Inflammatory macrophage (primary cell): ENCODE data around the gene CDH11.

ENCODE experiments used
- DNase-seq, 2 donors: peaks; one replicate each; pipeline ENCODE4 v3.0.0-alpha.2; 2020 to 2022
- total RNA-seq, 18 experiments: gene quantifications; one replicate each; lab custom pipeline; 2026; ENCODE audit warnings: mixed read lengths in 6 of 18, inconsistent platforms in 2 of 18; lab: John Stamatoyannopoulos, UW

CDH11 gene, protein sequence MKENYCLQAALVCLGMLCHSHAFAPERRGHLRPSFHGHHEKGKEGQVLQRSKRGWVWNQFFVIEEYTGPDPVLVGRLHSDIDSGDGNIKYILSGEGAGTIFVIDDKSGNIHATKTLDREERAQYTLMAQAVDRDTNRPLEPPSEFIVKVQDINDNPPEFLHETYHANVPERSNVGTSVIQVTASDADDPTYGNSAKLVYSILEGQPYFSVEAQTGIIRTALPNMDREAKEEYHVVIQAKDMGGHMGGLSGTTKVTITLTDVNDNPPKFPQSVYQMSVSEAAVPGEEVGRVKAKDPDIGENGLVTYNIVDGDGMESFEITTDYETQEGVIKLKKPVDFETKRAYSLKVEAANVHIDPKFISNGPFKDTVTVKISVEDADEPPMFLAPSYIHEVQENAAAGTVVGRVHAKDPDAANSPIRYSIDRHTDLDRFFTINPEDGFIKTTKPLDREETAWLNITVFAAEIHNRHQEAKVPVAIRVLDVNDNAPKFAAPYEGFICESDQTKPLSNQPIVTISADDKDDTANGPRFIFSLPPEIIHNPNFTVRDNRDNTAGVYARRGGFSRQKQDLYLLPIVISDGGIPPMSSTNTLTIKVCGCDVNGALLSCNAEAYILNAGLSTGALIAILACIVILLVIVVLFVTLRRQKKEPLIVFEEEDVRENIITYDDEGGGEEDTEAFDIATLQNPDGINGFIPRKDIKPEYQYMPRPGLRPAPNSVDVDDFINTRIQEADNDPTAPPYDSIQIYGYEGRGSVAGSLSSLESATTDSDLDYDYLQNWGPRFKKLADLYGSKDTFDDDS
- 0 to 0.31 (median 0.07) reads per million in 18 experiments for total RNA-seq

DNA sequence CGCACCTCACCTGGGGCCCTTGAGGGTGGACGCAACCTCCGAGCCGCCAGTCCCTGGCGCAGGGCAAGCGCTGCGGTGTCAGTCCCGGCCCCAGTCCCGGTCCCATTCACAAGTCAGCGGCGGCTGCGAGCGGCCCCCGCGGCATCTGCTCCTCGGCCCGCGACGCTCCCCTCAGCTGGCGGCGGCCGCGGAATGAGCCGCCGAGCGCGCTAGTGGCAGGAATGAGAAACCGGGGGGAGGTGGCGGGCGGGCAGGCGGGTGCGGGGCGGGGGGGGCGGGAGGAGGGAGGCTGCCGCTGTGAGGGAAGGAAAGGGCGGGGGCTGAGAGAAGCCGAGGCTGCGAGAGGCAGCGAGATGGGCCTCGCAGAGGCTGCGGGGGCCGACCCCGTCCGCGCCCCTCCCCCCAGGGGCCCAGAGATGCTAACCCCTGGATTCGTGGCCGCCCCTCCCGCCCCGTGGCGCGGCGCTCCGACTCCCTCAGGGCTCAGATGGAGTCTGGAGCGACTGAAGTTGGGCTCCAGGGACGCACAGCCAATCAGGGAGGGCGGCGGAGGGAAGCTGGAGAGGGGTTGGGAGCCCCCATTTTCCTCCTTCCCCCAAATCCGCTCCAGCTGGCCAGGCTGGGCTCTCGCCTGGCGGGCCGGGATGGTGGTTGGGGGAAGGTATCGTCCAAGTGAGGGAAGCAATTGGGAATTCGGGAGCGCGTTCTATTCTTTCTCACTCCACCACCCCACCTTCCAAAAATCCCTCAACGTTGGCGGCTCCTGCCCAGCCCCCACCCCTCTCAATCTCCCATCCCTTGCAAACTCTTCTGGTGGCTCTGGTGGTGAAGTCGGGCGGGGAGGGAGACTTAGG, at the start of gene CDH11:
Gene CDH11, minus strand, starts transcription at position 194 of the 854 bp plus-strand sequence. CDS start 117,194 bp downstream, outside the sequence.
- no peak for DNase-seq

DNA sequence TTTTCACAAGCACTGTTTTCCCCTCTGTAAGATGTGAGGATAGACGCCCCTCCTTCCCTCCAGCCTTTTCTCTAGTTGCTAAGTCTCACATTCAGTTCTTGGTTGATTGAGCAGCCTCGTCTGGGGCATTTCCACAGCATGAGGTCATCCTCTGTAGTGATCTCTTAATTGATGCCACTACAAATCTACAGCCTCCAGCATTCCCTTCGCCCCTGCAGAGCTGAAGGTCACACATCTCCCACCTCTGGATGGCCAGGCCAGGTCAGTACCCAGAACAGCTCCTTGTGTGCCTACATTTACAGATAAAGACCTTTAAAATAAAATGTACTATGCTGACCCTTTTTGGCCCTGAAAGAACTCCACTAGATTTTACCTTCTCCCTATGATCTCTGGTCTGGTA, 32.5 kb upstream of the CDH11 start:
- no peak for DNase-seq

DNA sequence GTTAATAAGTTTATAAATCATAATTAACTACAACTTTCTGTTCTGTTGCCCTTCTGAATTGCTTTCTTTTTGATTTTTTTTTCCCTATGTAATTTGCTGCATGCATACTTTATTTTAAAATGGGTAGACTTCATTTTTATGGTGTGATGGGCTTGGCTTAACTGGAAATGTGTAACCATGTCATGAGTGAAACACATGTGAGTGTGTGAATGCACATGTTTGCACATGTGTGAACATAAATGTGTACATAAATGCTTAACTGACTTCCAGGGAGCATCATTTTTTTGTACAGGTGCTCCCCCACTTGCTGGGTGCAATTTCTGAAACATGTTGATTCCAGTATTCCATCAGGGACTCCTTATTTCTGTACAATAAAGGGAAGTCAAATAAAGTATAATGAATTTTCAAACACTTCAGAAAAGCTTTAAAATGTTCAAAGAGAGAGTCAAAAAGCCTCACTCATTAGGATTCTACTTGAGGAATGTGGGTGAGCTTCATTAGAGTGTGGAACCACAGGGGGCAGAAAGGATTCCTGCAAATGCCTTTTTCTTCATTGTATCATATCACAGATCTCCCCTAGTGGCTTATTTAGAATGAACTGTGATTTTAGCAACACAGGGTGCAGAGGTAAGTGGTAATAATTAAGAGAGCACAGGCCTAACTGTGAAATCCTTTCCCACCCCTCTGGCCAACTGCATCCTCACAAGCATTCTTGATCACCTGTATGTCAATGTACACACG, 31.7 kb upstream of the CDH11 start:
- DNase-seq: no peak

DNA sequence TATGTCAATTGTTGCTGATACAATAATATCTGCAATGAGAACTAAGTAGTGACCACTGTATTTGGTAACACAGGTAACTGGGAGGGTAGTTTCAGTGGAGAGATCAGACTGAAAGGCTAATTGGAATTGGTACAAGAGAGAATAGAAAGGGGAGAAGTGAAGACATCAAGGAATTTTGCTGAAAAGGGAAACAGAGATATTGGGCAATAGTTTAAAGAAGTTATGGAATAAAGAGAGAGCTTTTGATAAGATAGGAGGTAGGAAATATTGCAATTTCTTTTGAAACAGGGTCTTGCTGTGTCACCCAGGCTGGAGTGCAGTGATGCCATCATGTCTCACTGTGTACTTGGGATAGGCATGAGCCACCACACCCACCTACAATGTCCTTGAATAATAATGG, 26.9 kb upstream of the CDH11 start:
- no peak for DNase-seq

DNA sequence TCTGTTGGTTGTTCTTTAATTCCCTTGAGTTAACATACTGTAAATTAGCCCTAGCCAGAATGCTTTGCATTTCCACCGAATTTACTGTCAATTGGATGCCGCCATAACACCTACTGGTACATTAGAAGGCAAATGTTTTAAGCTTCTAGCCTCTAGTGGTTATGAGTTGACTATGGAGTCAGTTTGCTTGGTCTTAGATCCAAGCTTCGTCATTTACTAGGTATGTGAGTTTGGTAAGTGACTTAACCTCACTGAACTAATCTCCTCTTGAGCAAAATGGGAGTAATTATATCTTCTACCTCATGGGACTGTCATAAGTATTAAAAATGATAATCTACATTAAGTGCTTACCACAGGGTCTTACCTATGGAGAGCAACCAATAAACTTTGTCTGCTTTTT, 20.4 kb upstream of the CDH11 start:
- DNase-seq: no peak

DNA sequence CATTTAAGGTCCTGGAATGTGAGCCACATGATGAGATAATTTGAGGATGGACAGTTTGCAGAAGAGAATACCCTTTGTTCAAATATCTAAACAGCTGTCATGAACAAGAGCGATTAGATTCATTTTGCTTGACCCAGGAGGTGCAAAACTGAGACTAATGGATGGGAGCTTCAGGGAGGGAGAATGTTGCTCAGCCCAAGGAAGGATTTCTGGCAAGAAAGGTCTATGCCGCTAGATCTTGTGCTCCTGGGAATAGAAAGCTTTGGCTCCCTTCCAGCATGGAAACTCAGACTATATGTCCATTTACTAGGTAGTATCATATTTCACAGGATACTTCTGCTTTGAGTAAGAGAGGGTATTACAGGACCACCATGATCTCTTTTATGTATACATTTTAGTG, 14.8 kb upstream of the CDH11 start:
- DNase-seq: no peak

DNA sequence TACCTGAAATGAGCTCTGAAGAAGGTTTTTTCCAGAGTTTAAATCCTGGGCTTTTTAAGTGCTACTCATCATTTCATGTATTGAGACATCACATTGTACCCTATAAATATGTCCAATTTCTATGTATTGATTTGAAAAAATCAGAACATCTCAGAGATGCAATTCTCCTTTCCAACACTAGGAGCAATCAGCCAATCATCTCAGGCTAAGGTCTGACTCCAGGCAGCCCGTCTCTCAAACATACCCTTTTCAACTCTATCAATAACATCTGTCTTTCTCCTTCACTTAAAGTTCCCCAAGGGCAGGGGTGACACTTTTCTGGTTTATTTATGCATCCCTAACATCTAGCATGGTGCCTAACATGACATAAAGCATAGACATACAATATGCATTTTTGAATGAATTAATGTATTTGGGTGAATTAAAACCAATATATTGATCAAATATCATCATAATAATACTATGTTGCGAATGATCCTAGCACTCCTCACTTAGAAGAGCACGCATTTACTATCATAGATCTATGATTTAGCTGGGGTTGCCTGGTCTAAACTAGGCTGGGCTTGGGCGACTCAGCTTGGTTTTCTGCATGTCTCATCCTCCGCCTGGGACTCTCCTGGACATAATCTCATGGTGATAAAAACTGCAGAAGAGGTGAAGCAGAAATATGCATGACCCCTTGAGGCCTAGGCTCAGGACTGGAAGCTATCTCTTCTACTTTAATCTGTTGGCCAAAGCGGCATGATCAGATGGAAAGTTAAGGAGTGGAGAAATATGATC, 5.2 kb upstream of the CDH11 start:
- DNase-seq: no peak

DNA sequence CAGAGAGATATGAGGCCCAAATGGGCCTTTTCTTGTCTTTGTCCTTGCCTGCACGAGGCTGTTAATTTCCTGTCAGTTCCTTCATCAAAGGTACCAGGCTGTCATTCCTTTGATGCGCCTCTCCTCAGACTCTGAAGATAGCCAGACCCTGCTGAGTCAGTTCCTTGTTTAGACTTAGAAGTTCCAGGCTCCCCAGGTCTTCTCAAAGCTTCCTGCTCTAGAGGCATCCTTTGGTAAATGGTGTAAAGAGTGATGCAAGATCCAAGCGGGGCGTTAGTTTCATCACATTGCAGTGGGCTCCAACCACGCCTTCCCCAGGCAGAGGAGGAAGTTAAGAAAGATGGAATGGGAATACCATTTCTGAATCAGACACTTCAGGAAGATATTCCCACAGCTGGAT, 4.0 kb upstream of the CDH11 start:
- no peak for DNase-seq

DNA sequence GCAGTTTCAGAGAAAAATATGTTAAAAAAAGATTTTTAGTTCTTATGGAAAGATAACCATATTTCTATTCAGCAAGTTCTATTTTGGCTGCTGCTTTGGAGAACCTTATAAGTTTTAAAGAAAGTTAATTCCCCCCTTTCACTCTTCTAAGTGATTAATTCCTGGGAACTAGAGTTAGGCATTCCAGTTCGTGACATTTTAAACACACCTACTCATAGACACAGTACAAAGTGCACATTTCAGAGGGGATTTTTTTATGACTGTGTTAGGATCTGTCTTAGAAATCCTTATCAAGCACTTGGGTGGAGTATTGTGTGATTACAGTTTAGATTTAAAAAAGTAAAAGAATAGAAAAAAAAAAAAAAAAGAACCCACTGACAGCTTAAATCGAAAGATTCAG, 3.5 kb upstream of the CDH11 start:
- DNase-seq: no peak

DNA sequence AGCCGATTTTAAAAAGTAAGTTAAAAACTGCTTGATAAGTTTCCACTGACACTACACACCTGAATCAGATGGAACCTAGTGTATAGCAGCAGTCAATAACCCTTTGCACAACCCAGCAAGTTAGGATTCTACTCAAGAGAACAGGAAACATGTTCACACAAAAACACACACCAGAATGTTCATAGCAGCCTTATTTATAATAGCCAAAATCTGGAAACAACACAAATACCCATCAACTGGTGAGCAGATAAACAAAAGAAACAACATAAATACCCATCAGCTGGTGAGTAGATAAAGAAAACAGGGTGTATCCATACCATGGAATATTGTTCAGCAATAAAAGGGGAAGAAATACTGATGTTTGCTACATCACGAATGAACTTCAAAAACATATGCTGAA, 2.7 kb upstream of the CDH11 start:
- no peak for DNase-seq

DNA sequence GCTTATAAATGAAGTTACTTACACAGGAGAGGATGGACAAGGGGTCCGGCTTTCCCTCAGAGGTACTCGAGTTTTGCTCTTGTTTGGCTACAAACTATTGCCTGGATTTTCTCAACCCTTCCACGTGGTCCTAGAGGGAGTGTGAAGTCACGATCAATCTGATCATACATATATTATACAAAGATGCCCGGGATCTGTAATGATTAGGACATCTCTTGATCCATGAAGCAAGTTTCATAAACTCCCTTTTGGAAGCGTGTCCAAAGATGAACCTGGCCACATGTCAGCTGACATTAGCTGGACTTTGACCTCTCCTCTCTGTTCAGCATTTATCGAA, 2.3 kb upstream of the CDH11 start:
- no peak for DNase-seq

DNA sequence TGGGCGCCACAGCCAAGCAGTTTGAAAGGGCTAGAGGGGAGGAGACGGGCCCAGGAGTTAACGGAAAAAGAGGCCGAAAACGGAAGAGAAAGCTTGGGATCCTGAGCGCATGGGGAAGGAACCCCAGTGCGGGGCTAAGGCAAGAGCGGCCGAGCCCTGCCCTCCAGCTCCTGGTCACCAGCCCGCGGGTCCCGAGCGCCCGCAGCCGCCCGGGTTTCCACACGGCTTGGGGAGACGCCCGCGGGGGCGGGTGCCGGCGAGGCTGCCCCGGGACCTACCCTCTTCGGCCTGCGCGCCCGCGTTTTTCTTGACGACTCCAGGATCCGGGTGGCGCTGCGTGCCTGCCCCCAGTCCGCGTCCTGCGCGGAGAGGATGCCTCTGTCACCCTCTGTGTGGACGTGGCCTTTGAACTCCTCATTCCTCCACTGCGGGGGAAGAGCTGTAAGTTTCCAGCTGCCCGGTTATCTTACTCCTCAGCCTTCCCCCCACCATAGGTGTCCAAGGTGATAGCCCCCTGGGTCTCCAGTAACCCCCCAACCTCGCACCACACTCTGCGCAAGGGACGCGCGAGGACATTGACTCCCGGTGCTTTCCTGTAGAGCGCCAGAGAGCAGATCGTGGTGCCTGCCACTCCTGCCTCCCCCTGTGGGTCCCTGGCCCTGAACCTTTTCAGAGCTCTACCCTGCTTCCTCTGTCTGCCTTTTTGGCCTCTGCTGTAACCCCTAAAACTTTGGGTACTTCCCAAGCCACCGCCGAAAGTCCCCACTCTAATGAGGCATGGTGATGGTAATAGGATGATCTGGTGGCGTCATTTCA, 1.7 kb upstream of the CDH11 start:
- no peak for DNase-seq

DNA sequence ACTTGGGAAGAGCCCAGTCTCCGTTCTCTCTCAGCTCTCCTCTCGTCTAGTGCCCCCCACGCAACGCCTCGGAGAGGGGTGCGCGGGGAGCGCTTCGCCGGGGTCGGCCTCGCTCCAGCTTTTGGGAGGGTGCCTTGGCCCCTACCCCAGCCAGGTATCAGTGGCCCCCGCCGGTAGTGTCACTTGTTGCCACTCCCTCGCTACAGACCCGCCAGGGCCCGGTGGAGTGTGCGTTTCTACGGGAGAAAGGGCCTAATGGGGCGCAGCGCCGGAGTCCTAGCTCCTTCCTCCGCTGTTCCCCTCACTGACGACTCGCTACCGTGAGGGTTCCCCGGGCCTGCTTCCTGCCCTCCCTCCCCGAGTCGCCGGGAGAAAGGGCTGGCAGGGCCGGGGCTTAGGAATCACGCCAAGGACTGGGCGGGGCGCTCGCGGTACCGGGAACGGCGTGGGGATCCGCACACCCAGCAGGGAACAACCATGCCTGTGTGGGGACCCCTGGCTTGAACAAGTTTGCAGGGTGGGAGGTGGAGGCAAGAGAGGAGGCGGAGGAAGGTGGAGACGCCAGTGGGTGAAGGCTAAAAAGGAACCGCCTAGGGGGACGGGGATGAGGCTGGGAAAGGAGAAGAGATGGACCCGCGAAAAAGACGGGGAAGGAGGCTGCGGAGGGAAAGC, 997 bp upstream of the CDH11 start:
- DNase-seq: no peak

DNA sequence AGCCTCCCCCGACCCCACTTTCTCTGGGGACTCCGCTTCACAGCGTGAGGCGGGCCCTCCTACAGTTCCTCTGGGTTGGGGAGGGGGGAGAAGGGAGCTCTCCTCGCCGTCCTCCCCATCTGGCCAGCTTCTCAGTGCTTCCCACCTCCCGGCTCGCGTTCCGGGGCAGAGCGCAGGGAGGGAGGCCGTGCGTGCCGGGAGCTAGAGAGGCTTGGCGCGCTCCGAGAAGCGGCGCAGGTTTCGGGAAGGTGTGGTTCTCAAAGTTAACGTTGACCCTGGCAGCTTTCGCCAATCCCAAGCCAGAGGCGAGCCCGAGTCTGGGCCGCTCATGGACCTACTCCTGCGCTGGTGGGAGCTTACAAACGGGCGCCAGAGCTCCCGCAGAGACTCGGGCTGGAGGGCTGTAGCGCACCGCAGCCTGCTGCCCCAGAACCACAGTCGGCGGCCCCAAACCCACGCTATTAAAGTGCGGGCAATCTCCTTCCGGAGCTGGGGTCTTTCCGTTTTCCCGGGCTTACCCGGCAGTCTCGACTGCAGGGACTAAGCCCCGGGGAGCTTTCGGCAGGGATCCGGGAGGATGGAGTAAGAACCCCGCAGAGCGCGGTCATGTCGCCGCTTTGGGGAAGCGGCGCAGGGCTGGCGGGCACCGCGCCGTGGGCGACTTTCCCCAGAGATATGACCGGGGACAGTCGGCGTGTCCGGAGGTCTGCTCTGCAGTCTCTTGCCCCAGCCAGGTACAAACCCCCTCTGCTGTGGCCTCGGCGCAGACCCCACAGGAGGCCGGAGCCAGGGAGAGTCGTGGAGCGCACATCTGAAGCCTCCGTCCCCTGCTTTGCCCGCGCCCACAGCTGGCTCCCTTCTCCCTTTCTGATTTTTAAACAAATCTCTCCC, 787 bp downstream of the CDH11 start:
- DNase-seq: no peak

DNA sequence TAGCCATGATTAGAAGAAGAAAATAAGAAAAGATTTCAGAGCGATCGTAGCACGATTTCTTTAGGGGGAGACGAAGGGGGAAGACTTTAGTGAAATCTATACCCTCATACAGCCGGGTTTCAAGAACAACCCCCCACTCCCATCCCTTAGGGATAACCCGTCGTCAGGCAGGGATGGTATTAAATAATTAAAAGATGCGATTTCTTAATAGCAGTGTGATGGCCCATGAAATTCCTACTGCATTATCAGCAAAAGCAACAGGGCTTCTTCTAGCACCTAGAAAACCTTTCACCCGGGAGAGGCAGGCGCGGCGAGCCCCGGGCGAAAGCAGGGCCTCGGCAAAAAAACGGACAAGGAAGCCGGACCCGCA, 1.4 kb downstream of the CDH11 start:
- DNase-seq: no peak

DNA sequence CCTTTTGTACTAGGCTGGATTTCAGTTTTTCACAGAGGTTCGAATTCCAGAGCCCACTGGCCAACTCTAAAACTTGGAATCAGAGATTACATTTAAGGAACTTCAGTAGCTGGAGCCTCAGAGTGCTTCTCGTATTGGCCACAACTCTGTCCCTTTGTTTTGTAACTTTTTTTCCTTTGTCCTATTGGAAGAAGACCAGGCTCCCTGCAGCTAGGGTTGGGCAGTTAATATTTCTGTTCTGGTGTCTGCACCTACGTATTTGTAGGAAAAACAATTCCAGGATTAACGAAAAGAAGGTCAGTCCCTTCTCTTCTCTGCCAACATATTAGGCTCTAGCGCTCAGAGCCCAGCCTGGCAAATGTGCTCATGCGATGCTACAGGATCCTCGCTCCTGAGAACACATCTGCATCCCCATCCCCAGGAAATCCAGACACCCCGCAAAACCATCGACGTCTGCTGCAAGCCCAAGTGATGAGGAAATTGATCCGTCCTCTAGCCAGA, 1.9 kb downstream of the CDH11 start:
- DNase-seq: no peak

DNA sequence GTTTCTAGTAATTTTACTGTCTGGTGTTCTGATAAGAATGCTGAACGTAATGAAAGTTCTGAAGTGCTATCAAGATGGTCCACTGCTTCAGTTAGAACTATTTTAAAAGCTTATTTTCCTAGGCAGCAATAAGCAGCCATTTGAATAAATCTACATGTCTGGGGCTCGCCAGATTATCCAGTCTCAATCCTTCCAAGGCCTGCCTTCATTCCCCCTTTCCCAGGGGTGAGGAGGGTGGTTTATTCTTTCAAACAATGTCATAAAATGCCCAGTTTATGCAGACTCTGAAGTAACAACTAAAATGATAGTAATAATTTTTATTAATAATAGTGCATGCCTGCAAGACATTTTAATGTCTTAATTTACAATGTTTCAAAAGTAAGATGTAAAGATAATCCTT, 2.4 kb downstream of the CDH11 start:
- DNase-seq: no peak

DNA sequence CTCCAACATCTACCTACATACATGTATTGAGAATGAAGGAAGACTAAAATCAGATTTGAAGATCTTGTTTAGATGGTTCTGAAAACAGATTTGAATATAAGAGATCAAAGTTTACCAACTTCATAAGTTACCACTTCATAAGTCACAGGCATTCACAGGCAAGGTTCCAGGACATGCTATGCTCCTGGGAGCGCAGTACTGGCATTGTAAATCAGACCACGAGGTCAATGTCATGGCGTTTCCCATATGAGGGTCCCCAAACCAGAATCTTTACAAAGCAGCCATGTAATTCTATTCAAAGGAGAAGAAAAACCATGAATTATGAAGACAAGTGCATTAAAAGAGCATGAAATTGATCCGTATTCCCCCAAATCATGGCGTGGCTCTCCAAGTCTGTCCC, 3.0 kb downstream of the CDH11 start:
- DNase-seq: no peak
